ENCODE measurements around the gene AADACL3.

- no peak for TF ChIP-seq POLR2A (IDR thresholded peaks at IDR 0.05; ENCODE audit: low read depth)
- no peak for TF ChIP-seq CTCF (IDR thresholded peaks at IDR 0.05)
- TF ChIP-seq EP300 (IDR thresholded peaks at IDR 0.05), result no peak
Measured at GRCh38 chr1:12708396-12709090, 7.4 kb upstream of the AADACL3 start.
